Omental fat pad (tissue), 4 donors: Measurements from ENCODE around the gene STPG3. TPM values are rescaled to one million over a fixed set of nuclear protein-coding genes. Genes with fewer than 3 reads are reported as not detected.

ENCODE experiments used
- ATAC-seq: fragments of 150-250 bp; one replicate; pipeline ENCODE4 v1.9.1; 2016; ENCODE audit warnings: mild to moderate bottlenecking, moderate library complexity; ENCODE audit not compliant: low FRiP score
- DNase-seq: peaks from one replicate; pipeline ENCODE4 v3.0.0-alpha.2; 2019; ENCODE audit warnings: low spot score
- total RNA-seq, 4 donors: library from RNA; depleted of rRNA; stranded (reverse); fragments of >200 nt; gene quantifications; one replicate each; pipeline ENCODE4 v1.1.0, GENCODE V29; 2016
- TF ChIP-seq, protein P1 (sequence below), 3 donors: fragments of 450-650 bp; IDR thresholded peaks; one replicate each; pipeline ENCODE4 v1.5.1; 2016 to 2017; ENCODE audit warnings: antibody characterized with exemption in 3 of 3, mild to moderate bottlenecking in 3 of 3, moderate library complexity in 2 of 3

Gene STPG3
- total RNA-seq, 4 donors from 2014 or later = 0.56 TPM; not detected in 3

DNA sequence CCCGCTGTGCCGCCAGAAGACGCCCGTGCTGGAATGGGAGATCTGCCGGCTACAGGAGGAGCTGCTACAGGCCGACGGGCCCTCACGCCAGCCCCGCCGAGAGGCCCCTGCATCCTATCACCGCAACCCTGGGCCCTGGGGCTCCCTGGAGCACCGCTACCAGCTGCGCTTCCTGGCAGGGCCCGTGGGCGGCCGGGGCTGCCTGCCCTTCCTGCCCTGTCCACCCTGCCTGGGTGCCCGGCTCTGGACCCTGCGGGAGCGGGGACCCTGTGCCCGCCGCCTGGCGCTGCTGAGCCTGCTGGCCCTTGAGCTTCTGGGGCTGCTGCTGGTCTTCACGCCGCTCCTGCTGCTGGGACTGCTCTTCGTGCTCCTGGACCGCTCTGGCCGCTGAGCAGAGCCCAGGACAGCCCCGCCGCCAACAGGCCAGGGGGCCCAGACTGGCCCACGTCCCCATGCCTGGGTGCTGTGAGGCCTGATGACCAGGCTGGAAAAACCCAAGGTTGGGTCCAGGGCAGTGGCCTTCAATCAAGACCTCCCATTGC lies 32.8 kb upstream of the STPG3 start:
- no peak for ATAC-seq
- TF ChIP-seq, protein P1, sequence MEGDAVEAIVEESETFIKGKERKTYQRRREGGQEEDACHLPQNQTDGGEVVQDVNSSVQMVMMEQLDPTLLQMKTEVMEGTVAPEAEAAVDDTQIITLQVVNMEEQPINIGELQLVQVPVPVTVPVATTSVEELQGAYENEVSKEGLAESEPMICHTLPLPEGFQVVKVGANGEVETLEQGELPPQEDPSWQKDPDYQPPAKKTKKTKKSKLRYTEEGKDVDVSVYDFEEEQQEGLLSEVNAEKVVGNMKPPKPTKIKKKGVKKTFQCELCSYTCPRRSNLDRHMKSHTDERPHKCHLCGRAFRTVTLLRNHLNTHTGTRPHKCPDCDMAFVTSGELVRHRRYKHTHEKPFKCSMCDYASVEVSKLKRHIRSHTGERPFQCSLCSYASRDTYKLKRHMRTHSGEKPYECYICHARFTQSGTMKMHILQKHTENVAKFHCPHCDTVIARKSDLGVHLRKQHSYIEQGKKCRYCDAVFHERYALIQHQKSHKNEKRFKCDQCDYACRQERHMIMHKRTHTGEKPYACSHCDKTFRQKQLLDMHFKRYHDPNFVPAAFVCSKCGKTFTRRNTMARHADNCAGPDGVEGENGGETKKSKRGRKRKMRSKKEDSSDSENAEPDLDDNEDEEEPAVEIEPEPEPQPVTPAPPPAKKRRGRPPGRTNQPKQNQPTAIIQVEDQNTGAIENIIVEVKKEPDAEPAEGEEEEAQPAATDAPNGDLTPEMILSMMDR (IDR thresholded peaks at IDR 0.05) = no peak
- DNase-seq = no peak

DNA sequence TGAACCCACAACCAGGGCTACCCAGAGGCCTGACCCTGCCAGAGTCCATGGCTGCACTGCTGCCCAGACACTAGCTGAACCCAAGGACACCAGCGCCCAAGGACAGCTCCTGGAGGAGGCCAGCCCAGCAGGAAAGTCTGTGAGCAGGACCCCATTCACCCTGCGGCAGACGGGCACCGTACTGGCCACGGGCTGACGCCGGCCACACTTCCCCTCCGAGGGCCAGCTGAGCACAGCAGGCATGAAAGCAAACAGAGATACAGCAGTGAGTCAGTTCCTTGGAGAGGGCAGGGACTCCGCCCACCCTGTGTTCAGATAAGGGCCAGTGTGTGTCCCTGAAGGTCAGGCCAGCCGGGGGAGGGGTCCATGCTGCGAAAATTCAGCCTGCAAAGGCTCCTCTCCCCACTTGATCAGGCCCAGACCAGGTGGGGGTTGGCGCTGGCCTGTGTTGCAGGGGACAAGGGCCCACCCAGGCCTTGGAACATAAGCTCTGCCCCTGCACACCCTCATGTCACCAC lies 32.3 kb upstream of the STPG3 start:
- no peak for DNase-seq
- ATAC-seq = no peak
- TF ChIP-seq, protein P1 (IDR thresholded peaks at IDR 0.05) = no peak

DNA sequence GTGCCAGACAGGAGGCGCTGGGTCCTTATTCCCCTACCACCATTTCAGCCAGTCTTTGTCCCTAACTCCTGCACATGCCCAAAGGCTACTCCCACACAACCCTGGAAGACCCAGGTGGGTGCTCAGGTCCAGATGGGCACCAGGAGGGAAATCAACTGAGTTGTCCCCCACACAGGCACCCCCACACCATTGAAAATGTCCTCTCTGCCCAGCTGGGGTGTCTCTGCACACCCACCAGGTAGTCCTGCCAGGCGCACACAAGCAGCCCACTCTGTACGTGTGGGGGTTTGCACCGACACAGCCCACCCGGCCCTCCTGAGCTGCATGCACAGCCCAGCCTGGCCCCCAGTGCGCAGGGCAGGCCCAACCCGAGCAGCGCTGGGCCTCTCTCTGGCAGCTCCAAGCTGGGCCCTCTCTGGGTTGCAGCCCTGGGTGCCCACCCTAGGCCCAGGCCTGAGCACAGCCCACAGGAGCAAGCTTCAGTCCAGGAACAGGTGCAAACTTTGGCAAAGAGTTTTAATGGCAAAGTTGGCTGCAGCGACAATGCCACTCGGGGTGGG lies 31.2 kb upstream of the STPG3 start:
- ATAC-seq = no peak
- TF ChIP-seq, protein P1 (IDR thresholded peaks at IDR 0.05) = no peak

DNA sequence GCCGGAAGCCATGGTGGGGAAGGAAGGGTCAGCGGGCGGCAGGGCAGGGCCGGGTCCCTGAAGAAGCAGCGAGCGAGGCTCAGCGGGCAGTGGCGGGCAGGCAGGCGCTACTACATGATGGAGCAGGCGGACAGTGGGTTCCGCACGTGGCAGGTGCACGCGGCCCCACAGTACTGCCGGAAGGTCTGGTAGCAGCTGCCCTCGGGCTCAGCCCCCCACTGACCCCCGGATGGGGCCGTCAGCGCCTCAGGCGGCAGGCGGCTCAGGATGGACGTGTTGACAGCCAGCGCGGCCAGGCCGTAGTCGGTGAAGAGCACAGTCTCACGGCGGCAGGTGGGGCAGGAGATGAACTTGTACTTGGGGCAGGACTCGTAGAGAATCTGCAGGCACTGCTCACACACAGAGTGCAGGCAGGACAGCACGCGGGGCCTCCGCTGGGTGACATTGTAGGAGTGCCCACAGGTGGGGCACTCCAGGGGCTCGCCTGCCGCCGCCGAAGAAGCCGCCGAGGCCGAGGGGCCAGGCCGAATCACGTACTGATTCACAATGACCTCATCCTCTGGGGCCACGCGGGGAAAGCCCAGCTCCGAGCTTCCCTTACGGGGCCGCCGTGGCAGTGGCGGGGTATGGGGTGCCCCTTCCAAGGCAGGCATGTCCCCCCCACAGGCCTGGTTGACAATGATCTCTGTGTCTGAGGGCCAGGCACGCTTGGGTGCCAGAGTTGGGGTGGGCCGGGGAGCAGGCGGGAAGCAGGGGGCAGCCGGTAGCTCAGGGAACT lies 30.6 kb upstream of the STPG3 start:
- no peak for ATAC-seq
- TF ChIP-seq, protein P1 (IDR thresholded peaks at IDR 0.05) = no peak
- no peak for DNase-seq

More for the DNA sequence above, 31.2 kb upstream of the STPG3 start:
- no peak for DNase-seq

DNA sequence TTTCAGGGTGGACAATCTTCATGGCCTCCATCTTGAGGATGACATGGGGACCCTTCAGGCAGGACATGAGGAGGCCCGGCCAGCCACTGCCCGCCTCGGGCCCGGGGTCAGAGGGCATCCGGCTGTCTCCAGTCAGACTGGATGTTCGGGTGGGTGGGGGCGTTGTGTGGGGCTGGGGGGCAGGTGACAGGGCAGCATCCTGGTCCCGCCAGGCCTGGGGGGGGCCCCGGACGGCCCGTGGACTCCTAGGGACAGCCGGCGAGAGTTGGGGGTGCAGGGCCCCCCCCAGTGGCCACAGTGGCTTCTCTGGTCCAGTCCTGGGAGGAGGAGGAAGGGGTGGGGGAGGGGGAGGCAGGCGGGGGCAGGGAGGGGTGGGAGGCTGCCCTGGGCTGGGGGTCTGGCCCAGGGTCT lies 30.0 kb upstream of the STPG3 start:
- ATAC-seq (no peak), DNase-seq (no peak)
- TF ChIP-seq, protein P1 (IDR thresholded peaks at IDR 0.05) = no peak

DNA sequence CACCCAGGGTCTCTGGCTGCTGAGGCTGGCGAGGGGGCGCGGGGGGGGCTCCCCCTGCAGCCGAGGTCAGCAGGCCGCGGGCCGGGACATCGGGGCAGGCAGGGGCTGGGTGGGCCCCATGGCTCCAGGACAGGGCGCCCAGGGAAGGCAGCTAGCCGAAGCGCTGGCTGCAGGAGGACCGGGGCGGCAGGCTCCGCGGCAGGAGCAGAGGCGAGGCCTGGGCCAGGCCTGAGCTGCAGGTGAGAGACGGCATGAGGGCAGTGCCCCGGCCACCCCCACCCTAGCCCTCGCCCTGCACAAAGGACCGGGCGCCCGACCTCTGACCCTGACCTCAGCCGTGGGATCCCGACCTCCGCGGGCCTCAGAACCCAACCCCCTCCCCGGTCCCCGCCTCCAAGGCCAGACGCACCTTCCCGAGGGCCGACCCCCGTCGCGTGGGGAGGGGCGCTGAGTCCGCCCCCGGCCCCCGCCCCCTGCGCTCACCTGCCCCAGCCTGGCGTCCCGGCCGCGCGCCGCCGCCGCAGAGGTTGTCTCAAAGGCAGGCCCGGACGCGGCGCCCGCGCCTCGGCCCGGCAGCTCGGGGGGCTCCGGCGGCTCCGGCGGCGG lies 29.5 kb upstream of the STPG3 start:
- DNase-seq (no peak), ATAC-seq (no peak)
- TF ChIP-seq, protein P1 (IDR thresholded peaks at IDR 0.05) = no peak
